ENCODE data around the gene DLK2. TPM values are rescaled to one million over a fixed set of nuclear protein-coding genes. Genes with fewer than 3 reads are reported as not detected.
"Not testable (repeated sequence)": the region's sequence is repeated elsewhere in the genome, so short reads cannot be mapped to it uniquely, and the experiment has no call there.

DLK2 gene
- total RNA-seq, 1 donor from 2014 or later, result 1.0 TPM

DNA sequence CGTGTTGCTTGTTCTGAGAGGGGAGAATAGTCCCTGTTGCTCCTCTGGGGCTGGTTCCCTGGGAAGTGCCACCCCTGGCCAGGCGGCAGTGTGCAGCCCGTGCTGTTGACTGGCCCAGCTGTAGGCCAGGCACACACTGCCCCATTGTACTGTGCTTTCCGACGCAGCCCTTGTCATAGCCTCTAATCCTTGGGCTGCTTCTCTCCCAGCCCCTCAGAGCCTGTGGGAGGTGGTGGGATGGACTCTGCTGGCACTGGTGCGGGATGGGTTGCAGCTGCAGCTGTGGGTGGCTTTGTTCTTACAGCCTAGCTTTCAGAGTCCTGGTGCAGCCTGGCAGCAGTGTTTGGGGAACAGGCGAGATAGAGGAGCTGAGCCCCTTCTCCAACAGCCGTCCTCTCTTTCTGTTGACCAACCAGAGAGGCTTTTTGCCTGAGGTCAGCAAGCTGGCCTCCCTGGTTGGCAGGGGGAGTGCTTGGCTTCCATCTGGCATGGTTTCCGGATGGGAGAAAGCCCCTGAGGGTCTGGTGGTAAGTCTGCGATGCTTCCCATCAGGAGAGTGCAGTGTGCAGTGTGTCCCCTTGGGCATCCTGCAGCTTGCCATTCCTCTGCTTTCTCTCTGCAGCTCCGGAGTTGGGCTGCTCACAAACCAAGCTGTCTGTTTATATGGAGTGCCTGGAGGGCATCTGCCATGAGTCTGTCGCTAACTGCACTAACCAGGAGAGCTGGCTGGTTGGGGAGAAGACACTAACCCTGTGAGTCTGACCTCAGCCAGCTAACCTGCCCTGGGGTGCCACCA, 34.1 kb upstream of the DLK2 start:
- ATAC-seq (ENCODE audit: poor library complexity) (no peak), DNase-seq (no peak)
- intact Hi-C loops (cut with DNase I), result no loop called here

- intact Hi-C loops (cut with DNase I), result no loop called here
- ATAC-seq (ENCODE audit: poor library complexity), result no peak
- DNase-seq, result no peak
Measured at GRCh38 chr6:43488667-43489276, 33.4 kb upstream of the DLK2 start.

DNA sequence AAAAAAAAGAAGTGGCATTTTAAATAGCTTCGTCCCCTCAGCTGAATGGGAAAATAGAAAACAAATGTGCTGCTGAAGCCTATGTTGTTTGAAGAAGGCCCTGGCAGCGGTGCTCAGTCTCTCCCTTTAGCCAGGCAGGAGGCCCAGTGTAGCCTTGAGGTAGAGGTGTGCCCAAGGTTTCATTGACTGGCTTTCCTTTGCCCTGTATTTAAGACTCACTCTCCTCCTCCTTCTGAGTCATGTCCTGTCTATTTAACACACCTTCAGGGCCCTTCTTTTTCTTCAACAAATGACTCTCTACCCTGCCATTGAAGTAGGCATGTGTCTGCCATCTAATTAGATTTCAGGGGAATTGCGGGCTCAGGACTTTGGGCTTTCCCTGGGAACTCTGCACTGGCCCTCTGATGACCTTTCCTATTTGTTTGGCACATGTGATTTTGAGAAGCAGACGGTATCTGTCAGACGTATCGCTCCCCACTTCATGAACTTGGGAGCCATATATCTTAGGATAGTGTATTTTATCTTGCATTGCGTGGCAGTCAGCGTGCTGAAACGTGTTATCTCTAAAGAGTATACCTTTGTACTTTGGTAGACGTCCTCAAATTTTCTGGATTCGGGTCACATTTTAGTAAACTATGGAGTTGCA, 26.4 kb upstream of the DLK2 start:
- intact Hi-C loops (cut with DNase I), result no loop called here
- no peak for ATAC-seq (ENCODE audit: poor library complexity)

GRCh38 chr6:43481075-43481474, 25.7 kb upstream of the DLK2 start:
- ATAC-seq (ENCODE audit: poor library complexity) (no peak), DNase-seq (no peak)
- intact Hi-C loops (cut with DNase I), result no loop called here

More for the DNA sequence above, 26.4 kb upstream of the DLK2 start:
- DNase-seq, result no peak

DNA sequence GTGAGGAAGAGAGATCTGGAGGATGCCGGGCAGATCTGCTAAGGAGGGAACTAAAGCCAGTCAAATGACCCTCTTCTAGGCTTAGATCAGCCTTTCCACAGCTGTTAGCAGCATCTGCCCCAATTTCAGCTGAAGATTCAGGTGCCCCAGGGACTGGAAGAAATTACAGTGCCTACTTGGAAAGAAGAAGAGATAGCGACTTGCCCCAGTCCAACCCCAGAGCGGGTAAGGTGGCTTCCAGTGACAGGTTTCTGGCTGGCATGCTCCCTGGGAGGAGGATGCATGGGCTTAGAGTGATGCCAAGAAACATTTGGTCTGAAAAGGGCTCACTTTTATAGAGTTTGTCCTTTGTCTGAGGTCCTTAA, 22.6 kb upstream of the DLK2 start:
- ATAC-seq (ENCODE audit: poor library complexity), result no peak
- intact Hi-C loops (cut with DNase I), result no loop called here

DNA sequence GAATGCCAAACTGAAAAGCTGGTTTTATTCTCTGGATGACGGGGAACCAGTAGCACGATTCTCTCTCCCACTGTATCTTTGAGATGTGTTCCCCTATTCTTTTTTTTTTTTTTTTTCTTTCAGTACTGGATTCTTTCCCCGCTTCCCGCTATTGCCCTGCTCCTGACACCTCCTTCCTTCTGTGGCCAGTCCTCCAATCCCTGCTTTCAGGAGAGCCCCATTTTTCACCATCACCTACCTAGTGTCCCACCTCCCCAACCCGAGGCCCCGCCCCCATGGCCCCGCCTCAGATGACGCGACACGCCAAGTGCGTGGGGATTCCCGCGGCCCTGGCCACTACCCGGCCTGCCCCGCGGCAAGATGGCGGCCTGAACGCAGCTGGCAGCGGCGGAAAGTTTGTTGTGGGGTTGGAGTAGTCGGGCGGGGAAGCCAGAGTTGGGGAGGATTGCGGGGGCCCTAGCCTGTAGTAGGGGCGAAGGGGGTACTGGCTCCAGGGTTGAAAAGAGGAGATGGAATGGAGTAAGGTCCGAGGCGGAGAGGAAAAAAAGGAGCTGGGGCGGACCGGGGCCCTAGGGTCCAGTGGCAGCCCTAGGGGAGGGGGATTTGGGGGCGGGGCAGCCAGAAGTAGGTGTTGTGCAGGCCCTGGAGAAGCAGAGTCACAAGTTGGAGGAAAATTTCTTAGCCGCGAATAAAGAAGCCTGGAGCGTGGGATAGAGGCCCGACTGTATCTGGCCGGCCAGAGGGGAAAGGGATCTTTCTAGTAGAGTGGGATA, 22.1 kb upstream of the DLK2 start, which contains the start of gene TJAP1:
TJAP1 (plus strand) TSS at position 336 of the 773 bp plus-strand sequence. CDS start 21,432 bp downstream, outside the sequence.
- intact Hi-C loops (cut with DNase I), result no loop called here
- DNase-seq (peak; percentile 96), ATAC-seq (ENCODE audit: poor library complexity) (peak; percentile 100)

More for the DNA sequence above, 22.6 kb upstream of the DLK2 start:
- DNase-seq, result no peak

GRCh38 chr6:43476746-43477145, 21.4 kb upstream of the DLK2 start:
- no peak for DNase-seq
- ATAC-seq (ENCODE audit: poor library complexity), result no peak
- intact Hi-C loops (cut with DNase I), result no loop called here

DNA sequence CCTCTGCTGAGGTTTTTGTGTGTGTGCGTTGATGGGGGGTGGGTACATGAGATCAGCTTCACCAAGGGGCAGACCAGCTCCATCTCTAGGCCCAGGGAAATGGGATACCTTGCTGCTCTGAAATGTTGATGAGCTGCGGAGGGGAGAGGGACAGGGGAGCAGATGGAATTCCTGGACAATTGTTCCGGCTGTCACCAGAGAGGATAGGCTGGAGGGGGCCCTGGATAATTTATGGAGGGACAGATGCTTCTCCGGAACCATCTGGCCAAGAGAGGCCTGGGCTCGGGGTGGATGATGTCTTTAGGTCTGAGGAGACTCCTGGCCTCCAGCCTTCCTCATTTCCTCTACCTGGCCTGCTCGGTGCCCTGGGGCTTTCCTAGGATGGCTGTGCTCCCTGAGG, 20.2 kb upstream of the DLK2 start:
- no peak for DNase-seq
- intact Hi-C loops (cut with DNase I), result no loop called here
- no peak for ATAC-seq (ENCODE audit: poor library complexity)

GRCh38 chr6:43472515-43472914, 17.2 kb upstream of the DLK2 start:
- DNase-seq (no peak), ATAC-seq (ENCODE audit: poor library complexity) (no peak)
- intact Hi-C loops (cut with DNase I), result no loop called here

DNA sequence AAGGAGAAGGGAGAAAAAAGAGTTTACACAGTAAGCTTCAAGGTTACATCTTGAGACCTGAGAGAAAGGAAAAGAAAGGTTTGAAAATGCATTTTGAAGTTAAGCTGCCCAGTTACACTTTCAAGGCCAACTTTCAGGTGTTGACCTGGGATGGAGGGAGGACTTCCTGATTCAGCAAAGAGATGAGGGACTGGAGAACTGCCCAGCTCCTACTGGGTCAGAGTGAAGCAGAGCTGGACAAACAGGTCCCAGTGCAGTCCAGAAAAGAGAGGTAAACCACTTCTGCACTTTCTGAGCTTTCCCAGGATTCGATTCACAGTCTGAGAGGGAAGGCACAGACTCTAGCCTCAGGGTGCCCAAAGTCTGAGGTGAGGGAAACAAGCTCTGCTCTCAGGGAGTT, 16.1 kb upstream of the DLK2 start:
- ATAC-seq (ENCODE audit: poor library complexity) (no peak), DNase-seq (no peak)
- intact Hi-C loops (cut with DNase I), result no loop called here

DNA sequence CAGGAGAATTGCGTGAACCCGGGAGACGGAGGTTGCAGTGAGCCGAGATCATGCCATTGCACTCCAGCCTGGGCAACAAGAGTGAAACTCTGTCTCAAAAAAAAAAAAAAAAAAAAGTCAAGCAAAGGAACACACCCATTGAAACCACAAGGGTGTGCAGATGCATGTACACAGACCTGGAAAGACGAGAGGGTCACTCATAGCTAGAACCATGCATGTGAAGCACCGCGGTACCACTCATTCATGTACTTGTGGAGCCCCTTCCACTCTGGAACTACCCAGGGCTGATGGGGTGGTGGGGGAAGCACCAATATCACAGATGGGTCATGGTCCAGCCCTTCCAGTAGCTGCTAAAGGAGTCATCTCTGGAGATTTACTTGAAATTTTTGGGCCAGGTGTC, 14.6 kb upstream of the DLK2 start:
- intact Hi-C loops (cut with DNase I), result no loop called here
- ATAC-seq (ENCODE audit: poor library complexity) (no peak), DNase-seq (no peak)

GRCh38 chr6:43468748-43469681, 13.7 kb upstream of the DLK2 start:
- ATAC-seq (ENCODE audit: poor library complexity) (peak; percentile 88), DNase-seq (peak; percentile 64)
- intact Hi-C loops (cut with DNase I), result no loop called here

DNA sequence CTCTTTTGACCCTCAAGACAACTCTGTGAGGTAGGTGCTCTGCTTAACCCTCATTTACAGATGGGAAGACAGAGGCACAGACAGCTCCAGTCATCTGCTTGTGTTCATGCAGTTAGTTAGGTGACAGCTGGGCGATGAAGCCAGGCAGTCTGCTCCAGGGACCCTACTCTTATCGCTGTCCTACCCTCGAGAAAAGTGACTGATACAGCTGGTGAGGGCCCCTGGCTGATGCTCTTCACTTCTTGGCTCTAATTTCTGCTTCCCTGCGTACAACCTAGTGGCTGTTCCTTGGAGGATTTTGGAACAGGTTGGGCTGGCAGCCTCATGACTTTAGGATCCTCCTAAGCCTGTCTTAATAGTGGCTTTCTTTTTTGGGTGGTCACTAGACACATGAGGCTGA, 12.9 kb upstream of the DLK2 start:
- peak; percentile 57 for ATAC-seq (ENCODE audit: poor library complexity)
- intact Hi-C loops (cut with DNase I), result no loop called here
- no peak for DNase-seq

GRCh38 chr6:43467752-43468151, 12.4 kb upstream of the DLK2 start:
- ATAC-seq (ENCODE audit: poor library complexity) (peak; percentile 71), DNase-seq (no peak)
- intact Hi-C loops (cut with DNase I), result no loop called here

DNA sequence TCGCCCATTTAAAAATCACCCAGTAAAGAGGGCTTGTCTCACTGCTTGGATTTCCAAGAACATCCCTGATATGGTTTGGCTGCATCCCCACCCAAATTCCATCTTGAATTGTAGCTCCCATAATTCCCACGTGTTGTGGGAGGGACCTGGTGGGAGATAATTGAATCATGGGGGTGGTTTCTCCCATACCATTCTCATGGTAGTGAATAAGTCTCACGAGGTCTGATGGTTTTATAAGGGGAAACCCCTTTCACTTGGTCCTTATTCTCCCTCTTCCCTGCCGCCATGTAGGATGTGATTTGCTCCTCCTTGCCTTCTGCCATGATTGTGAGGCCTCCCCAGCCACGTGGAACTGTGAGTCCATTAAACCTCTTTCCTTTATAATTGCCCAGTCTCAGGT, 11.9 kb upstream of the DLK2 start:
- ATAC-seq (ENCODE audit: poor library complexity); DNase-seq; intact Hi-C loops (cut with DNase I): not testable (repeated sequence)

GRCh38 chr6:43465948-43466347, 10.6 kb upstream of the DLK2 start:
- no peak for DNase-seq
- intact Hi-C loops (cut with DNase I), result no loop called here
- no peak for ATAC-seq (ENCODE audit: poor library complexity)

DNA sequence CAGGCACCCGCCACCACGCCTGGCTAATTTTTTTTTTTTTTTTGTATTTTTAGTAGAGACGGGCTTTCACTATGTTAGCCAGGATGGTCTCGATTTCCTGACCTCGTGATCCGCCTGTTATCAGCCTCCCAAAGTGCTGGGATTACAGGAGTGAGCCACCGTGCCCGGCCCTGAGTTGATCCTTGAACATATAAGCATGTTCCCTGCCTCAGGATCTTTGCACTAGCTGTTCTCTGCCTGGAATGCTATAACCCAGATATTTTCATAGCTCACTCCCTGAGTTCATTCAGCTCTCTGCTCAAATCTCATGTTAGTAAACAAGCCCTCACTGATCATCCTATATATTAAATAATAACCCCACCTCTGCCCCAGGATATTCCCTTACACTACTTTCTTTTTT, 9.0 kb upstream of the DLK2 start:
- ATAC-seq (ENCODE audit: poor library complexity) (no peak), DNase-seq (no peak)
- intact Hi-C loops (cut with DNase I), result no loop called here

DNA sequence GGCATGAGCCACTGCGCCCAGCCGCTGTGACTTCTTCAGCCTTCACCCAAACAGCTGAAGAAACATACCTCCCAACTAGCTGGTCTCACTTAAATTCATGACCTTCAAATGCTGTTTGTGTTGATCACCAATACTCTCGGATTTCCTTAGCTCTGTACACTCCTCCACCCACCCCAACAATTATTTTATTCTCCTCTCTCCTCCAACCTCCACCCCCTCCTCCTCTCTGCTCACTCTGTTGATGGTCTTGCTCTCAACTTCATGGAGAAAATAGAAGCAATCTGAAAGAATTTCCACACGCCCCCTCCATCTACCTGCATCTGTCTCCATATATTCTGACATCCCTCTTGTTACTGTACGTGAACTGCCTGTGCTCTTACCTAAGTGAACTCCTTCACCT, 6.6 kb upstream of the DLK2 start:
- no peak for DNase-seq
- intact Hi-C loops (cut with DNase I), result no loop called here

More for the DNA sequence above, 6.6 kb upstream of the DLK2 start:
- ATAC-seq (ENCODE audit: poor library complexity), result no peak

Measured in Right ventricle myocardium superior (tissue), 1 donor.